ENCODE measurements around the gene FOXE3. TPM values are rescaled to one million over a fixed set of nuclear protein-coding genes. Genes with fewer than 3 reads are reported as not detected.
A peak's percentile ranks its signal among the peaks of the same experiment; 100 is the strongest.

Gene FOXE3
- total and polyA plus RNA-seq, 10 of the 15 experiments (the other 5 are each of a cell fraction or from before 2014, with no cell fraction given): 0.13 TPM; not detected in 9

GRCh38 chr1:47432071-47433036 lies 16.3 kb downstream of the FOXE3 start (continued):
- TF ChIP-seq IRF5 (IDR thresholded peaks at IDR 0.05; ENCODE audit: borderline replicate concordance) (no peak), RCOR1 (conservative IDR thresholded peaks at IDR 0.05; ENCODE audit: low read depth, low read length) (no peak), POU2F2 (IDR thresholded peaks at IDR 0.05; ENCODE audit: borderline replicate concordance, low read depth, low read length) (no peak), STAT3 (IDR thresholded peaks at IDR 0.05; ENCODE audit: low read depth, low read length) (no peak), ZNF384 (IDR thresholded peaks at IDR 0.05; ENCODE audit: borderline replicate concordance, low read depth, low read length) (no peak), CHD2 (IDR thresholded peaks at IDR 0.05; ENCODE audit: borderline replicate concordance, low read depth, low read length) (0 out of 2 replicates have a peak, but pooled peaks have one; percentile 10), RELA (IDR thresholded peaks at IDR 0.05; ENCODE audit: borderline replicate concordance, partially characterized antibody) (no peak), CREB1 (IDR thresholded peaks at IDR 0.05; ENCODE audit: low read depth) (no peak), ELK1 (IDR thresholded peaks at IDR 0.05; ENCODE audit: low read depth, low read length) (no peak), NR2F1 (conservative IDR thresholded peaks at IDR 0.05) (no peak), PML (IDR thresholded peaks at IDR 0.05; ENCODE audit: low read length) (no peak), NFIC (IDR thresholded peaks at IDR 0.05; ENCODE audit: low read depth, low read length) (no peak), RAD51 (IDR thresholded peaks at IDR 0.05) (no peak), FOXK2 (IDR thresholded peaks at IDR 0.05) (no peak), SMC3 (IDR thresholded peaks at IDR 0.05; ENCODE audit: borderline replicate concordance, low read length) (peak; percentile 35; the same call in 1 of the 2 replicates), ATF7 (IDR thresholded peaks at IDR 0.05; ENCODE audit: low read depth) (0 out of 2 replicates have a peak, but pooled peaks have one; percentile 24), BRCA1 (IDR thresholded peaks at IDR 0.05; ENCODE audit: low read depth, low read length) (no peak), BACH1 (IDR thresholded peaks at IDR 0.05; ENCODE audit: borderline replicate concordance) (no peak), SKIL (IDR thresholded peaks at IDR 0.05; ENCODE audit: low read depth, poor library complexity, severe bottlenecking) (no peak), SREBF1 (IDR thresholded peaks at IDR 0.05; ENCODE audit: low read length) (no peak), EZH2 (IDR thresholded peaks at IDR 0.05; ENCODE audit: borderline replicate concordance, control insufficient read depth, low read depth, low read length) (no peak)
- TF ChIP-seq, protein P1, sequence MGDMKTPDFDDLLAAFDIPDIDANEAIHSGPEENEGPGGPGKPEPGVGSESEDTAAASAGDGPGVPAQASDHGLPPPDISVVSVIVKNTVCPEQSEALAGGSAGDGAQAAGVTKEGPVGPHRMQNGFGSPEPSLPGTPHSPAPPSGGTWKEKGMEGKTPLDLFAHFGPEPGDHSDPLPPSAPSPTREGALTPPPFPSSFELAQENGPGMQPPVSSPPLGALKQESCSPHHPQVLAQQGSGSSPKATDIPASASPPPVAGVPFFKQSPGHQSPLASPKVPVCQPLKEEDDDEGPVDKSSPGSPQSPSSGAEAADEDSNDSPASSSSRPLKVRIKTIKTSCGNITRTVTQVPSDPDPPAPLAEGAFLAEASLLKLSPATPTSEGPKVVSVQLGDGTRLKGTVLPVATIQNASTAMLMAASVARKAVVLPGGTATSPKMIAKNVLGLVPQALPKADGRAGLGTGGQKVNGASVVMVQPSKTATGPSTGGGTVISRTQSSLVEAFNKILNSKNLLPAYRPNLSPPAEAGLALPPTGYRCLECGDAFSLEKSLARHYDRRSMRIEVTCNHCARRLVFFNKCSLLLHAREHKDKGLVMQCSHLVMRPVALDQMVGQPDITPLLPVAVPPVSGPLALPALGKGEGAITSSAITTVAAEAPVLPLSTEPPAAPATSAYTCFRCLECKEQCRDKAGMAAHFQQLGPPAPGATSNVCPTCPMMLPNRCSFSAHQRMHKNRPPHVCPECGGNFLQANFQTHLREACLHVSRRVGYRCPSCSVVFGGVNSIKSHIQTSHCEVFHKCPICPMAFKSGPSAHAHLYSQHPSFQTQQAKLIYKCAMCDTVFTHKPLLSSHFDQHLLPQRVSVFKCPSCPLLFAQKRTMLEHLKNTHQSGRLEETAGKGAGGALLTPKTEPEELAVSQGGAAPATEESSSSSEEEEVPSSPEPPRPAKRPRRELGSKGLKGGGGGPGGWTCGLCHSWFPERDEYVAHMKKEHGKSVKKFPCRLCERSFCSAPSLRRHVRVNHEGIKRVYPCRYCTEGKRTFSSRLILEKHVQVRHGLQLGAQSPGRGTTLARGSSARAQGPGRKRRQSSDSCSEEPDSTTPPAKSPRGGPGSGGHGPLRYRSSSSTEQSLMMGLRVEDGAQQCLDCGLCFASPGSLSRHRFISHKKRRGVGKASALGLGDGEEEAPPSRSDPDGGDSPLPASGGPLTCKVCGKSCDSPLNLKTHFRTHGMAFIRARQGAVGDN (IDR thresholded peaks at IDR 0.05): no peak
